Measurements from ENCODE around the gene ZNF329.

The ZNF329 gene

GRCh38 chr19:58182577-58182988, 32.0 kb upstream of the ZNF329 start:
- peak overlapping the region; percentile 61; the same call in 1 of the 2 replicates for H3K4me2 ChIP-seq
- 0 out of 2 replicates have a peak, but pooled peaks cover 4% of the 10 kb centered on the region for H3K79me2 ChIP-seq (ENCODE audit: insufficient read depth, low read depth)
- H3K4me1 ChIP-seq (ENCODE audit: low read depth, poor library complexity, severe bottlenecking), result no peaks in the 10 kb centered on the region
- TF ChIP-seq, protein P1, sequence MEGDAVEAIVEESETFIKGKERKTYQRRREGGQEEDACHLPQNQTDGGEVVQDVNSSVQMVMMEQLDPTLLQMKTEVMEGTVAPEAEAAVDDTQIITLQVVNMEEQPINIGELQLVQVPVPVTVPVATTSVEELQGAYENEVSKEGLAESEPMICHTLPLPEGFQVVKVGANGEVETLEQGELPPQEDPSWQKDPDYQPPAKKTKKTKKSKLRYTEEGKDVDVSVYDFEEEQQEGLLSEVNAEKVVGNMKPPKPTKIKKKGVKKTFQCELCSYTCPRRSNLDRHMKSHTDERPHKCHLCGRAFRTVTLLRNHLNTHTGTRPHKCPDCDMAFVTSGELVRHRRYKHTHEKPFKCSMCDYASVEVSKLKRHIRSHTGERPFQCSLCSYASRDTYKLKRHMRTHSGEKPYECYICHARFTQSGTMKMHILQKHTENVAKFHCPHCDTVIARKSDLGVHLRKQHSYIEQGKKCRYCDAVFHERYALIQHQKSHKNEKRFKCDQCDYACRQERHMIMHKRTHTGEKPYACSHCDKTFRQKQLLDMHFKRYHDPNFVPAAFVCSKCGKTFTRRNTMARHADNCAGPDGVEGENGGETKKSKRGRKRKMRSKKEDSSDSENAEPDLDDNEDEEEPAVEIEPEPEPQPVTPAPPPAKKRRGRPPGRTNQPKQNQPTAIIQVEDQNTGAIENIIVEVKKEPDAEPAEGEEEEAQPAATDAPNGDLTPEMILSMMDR (conservative IDR thresholded peaks at IDR 0.05; ENCODE audit: low read depth, low read length), result no peak
- H3K9ac ChIP-seq, result peak overlapping the region; percentile 91; the same call in 1 of the 2 replicates
- H2AFZ ChIP-seq (ENCODE audit: low read depth), result peak overlapping the region; percentile 82; the same call in 1 of the 2 replicates
- H4K20me1 ChIP-seq (ENCODE audit: insufficient read depth), result no peaks in the 10 kb centered on the region
- H3K27ac ChIP-seq, result peak overlapping the region; percentile 96
- H3K4me3 ChIP-seq (IDR thresholded peaks at IDR 0.05; ENCODE audit: insufficient read depth, low read depth, low read length), result no peak overlapping the region
- H3K27me3 ChIP-seq (ENCODE audit: insufficient read depth, low read depth), result no peaks in the 10 kb centered on the region
- peaks cover 11% of the 10 kb centered on the region; the same call in 1 of the 2 replicates for H3K36me3 ChIP-seq (ENCODE audit: insufficient read depth)

- H3K4me1 ChIP-seq (ENCODE audit: low read depth, poor library complexity, severe bottlenecking), result no peaks in the 10 kb centered on the region
- 0 out of 2 replicates have a peak, but pooled peaks cover 4% of the 10 kb centered on the region for H3K79me2 ChIP-seq (ENCODE audit: insufficient read depth, low read depth)
- H4K20me1 ChIP-seq (ENCODE audit: insufficient read depth), result no peaks in the 10 kb centered on the region
- no peak overlapping the region; the same call in 1 of the 2 replicates for H3K9ac ChIP-seq
- H3K4me2 ChIP-seq, result peak overlapping the region; percentile 61; the same call in 1 of the 2 replicates
- H3K27ac ChIP-seq, result peak overlapping the region; percentile 96; the same call in 1 of the 2 replicates
- H3K36me3 ChIP-seq (ENCODE audit: insufficient read depth), result peaks cover 6% of the 10 kb centered on the region; the same call in 1 of the 2 replicates
- H3K27me3 ChIP-seq (ENCODE audit: insufficient read depth, low read depth), result no peaks in the 10 kb centered on the region
- no peak overlapping the region for H3K4me3 ChIP-seq (IDR thresholded peaks at IDR 0.05; ENCODE audit: insufficient read depth, low read depth, low read length)
- TF ChIP-seq, protein P1 (conservative IDR thresholded peaks at IDR 0.05; ENCODE audit: low read depth, low read length), result peak; percentile 77
- peak overlapping the region; percentile 82; the same call in 1 of the 2 replicates for H2AFZ ChIP-seq (ENCODE audit: low read depth)
These were observed 31.4 kb upstream of the ZNF329 start for GRCh38 chr19:58181902-58182576.

- no peak overlapping the region for H3K9ac ChIP-seq
- no peaks in the 10 kb centered on the region for H3K4me1 ChIP-seq (ENCODE audit: low read depth, poor library complexity, severe bottlenecking)
- no peaks in the 10 kb centered on the region for H4K20me1 ChIP-seq (ENCODE audit: insufficient read depth)
- no peak overlapping the region for H3K4me3 ChIP-seq (IDR thresholded peaks at IDR 0.05; ENCODE audit: insufficient read depth, low read depth, low read length)
- peaks cover 10% of the 10 kb centered on the region; the same call in 1 of the 2 replicates for H3K27me3 ChIP-seq (ENCODE audit: insufficient read depth, low read depth)
- H3K4me2 ChIP-seq, result no peak overlapping the region
- no peaks in the 10 kb centered on the region for H3K36me3 ChIP-seq (ENCODE audit: insufficient read depth)
- no peak overlapping the region for H2AFZ ChIP-seq (ENCODE audit: low read depth)
- no peaks in the 10 kb centered on the region for H3K79me2 ChIP-seq (ENCODE audit: insufficient read depth, low read depth)
- no peak overlapping the region for H3K27ac ChIP-seq
- TF ChIP-seq, protein P1 (conservative IDR thresholded peaks at IDR 0.05; ENCODE audit: low read depth, low read length), result no peak
These were observed 20.3 kb upstream of the ZNF329 start for GRCh38 chr19:58170860-58171259.

DNA sequence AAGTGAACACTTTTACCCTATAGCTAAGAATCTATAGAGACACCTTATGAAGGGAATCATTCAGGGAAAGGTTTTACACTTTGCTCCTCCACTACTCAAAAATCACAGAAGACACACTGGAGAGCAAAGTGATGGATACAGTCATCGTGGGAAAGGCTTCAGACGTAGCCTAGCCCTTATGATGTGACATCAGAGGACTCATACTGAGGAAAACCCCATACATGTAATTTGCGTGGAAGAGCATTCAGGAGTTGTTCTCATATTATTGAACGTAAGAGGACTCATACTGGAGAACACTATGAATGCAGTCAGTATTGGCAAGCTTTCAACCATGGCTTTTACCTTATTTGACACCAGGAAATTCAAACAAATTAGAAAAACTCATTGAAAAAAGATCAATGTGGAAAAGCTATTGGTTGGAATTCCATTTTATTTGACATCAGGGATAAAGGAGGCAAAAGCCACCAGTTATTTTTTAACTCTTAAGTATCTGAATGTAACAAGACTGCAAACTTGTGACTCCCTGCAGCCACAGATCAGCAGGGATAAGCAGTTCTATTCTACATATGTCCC, 16.2 kb upstream of the ZNF329 start:
- Histone ChIP-seq H3K36me3 (ENCODE audit: insufficient read depth) (no peaks in the 10 kb centered on the region), H3K4me2 (no peak overlapping the region), H3K9ac (no peak overlapping the region), H3K4me3 (IDR thresholded peaks at IDR 0.05; ENCODE audit: insufficient read depth, low read depth, low read length) (no peak overlapping the region), H3K4me1 (ENCODE audit: low read depth, poor library complexity, severe bottlenecking) (no peaks in the 10 kb centered on the region), H3K27me3 (ENCODE audit: insufficient read depth, low read depth) (peaks cover 10% of the 10 kb centered on the region; the same call in 1 of the 2 replicates), H3K79me2 (ENCODE audit: insufficient read depth, low read depth) (no peaks in the 10 kb centered on the region), H3K27ac (no peak overlapping the region), H4K20me1 (ENCODE audit: insufficient read depth) (no peaks in the 10 kb centered on the region), H2AFZ (ENCODE audit: low read depth) (no peak overlapping the region)
- TF ChIP-seq, protein P1 (conservative IDR thresholded peaks at IDR 0.05; ENCODE audit: low read depth, low read length), result no peak
